Activated CD8-positive, alpha-beta memory T cell treated with anti-CD3 and anti-CD28 coated beads, Interleukin-2, amount 50 U/mL, for 48 hours (primary cell): ENCODE data around the gene NR2C1.
"Not testable (repeated sequence)": the region's sequence is repeated elsewhere in the genome, so short reads cannot be mapped to it uniquely, and the experiment has no call there.

Experiments used
- DNase-seq: peaks from one replicate; pipeline ENCODE4 v3.0.0-alpha.2; 2020

The NR2C1 gene

GRCh38 chr12:94998326-94998725 lies 75.1 kb downstream of the NR2C1 start:
- DNase-seq: no peak

GRCh38 chr12:94997726-94998125 lies 75.7 kb downstream of the NR2C1 start:
- no peak for DNase-seq

- DNase-seq: no peak
Observed at GRCh38 chr12:94997061-94997460, 76.4 kb downstream of the NR2C1 start.

GRCh38 chr12:94994312-94994711 lies 79.1 kb downstream of the NR2C1 start:
- no peak for DNase-seq

GRCh38 chr12:94993855-94994254 lies 79.6 kb downstream of the NR2C1 start:
- DNase-seq: not testable (repeated sequence)

- DNase-seq: no peak
Observed at GRCh38 chr12:94990222-94990621, 83.2 kb downstream of the NR2C1 start.

GRCh38 chr12:94988471-94988870 lies 84.9 kb downstream of the NR2C1 start:
- DNase-seq: no peak

GRCh38 chr12:94987801-94988200 lies 85.6 kb downstream of the NR2C1 start:
- no peak for DNase-seq

GRCh38 chr12:94987076-94987669 lies 86.2 kb downstream of the NR2C1 start:
- DNase-seq: no peak

GRCh38 chr12:94985099-94985498 lies 88.3 kb downstream of the NR2C1 start:
- DNase-seq: not testable (repeated sequence)

GRCh38 chr12:94983321-94983720 lies 90.1 kb downstream of the NR2C1 start:
- no peak for DNase-seq

- DNase-seq: no peak
Observed at GRCh38 chr12:94982456-94982855, 91.0 kb downstream of the NR2C1 start.

- no peak for DNase-seq
Observed at GRCh38 chr12:94980577-94980976, 92.8 kb downstream of the NR2C1 start.

GRCh38 chr12:94979941-94980340 lies 93.5 kb downstream of the NR2C1 start:
- DNase-seq: no peak

- no peak for DNase-seq
Observed at GRCh38 chr12:94977766-94978468, 95.5 kb downstream of the NR2C1 start.

GRCh38 chr12:94973221-94973620 lies 100.2 kb downstream of the NR2C1 start:
- DNase-seq: no peak

- no peak for DNase-seq
Observed at GRCh38 chr12:94972795-94973194, 100.6 kb downstream of the NR2C1 start.

- no peak for DNase-seq
Observed at GRCh38 chr12:94971923-94972322, 101.5 kb downstream of the NR2C1 start.

GRCh38 chr12:94970560-94970959 lies 102.9 kb downstream of the NR2C1 start:
- DNase-seq: no peak
